LNCaP clone FGC (cell line): ENCODE data around the gene LRRC18.

Experiments
- DNase-seq: peaks from one replicate; pipeline ENCODE4 v3.0.0-alpha.2; 2011; ENCODE audit warnings: low read depth
- H3K4me3 ChIP-seq: 2 replicates; pipeline ENCODE4 v1.5.1; 2011; ENCODE audit warnings: mild to moderate bottlenecking, low read depth, low read length, control low read depth
- TF ChIP-seq, protein P1 (sequence below): IDR thresholded peaks from 2 replicates; pipeline ENCODE4 v1.5.1; 2012; ENCODE audit warnings: mild to moderate bottlenecking; ENCODE audit not compliant: control insufficient read depth, insufficient read depth; ENCODE audit errors: extremely low read depth

Gene LRRC18

DNA sequence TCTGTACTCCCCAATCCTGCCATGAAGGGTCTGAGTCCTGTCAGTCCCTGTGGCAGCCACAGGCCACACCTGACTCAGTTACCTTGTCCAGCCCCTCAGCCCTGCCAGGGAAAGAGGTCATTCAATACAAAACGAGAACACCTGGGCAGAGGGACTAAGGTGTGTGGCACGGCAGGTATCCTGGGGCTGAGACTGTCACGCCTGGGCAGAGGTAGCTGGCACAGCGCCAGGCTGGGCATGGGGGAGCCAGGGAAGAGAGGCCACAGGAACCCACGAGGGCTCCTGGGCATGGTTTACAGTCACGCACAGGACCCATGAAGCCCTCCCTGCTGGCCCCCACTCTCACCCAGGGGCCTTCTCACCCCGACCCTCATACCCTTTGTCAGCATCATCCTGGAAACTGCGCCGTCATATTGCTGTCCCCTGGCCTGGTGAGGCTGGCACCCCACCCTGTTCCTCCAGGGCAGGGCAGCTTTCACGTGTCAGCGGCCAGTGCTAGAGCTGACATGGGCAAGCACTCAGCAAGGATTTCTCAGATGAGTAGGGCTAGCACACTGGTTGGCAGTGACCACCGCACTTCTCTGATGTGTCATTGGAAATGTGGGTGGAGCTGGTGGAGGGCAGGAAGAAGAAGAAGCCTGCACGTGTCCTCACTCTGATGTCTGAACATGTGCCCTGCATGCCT is 42.7 kb downstream of the LRRC18 start:
- TF ChIP-seq, protein P1, sequence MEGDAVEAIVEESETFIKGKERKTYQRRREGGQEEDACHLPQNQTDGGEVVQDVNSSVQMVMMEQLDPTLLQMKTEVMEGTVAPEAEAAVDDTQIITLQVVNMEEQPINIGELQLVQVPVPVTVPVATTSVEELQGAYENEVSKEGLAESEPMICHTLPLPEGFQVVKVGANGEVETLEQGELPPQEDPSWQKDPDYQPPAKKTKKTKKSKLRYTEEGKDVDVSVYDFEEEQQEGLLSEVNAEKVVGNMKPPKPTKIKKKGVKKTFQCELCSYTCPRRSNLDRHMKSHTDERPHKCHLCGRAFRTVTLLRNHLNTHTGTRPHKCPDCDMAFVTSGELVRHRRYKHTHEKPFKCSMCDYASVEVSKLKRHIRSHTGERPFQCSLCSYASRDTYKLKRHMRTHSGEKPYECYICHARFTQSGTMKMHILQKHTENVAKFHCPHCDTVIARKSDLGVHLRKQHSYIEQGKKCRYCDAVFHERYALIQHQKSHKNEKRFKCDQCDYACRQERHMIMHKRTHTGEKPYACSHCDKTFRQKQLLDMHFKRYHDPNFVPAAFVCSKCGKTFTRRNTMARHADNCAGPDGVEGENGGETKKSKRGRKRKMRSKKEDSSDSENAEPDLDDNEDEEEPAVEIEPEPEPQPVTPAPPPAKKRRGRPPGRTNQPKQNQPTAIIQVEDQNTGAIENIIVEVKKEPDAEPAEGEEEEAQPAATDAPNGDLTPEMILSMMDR = no peak
- H3K4me3 ChIP-seq = no peak overlapping the region

DNA sequence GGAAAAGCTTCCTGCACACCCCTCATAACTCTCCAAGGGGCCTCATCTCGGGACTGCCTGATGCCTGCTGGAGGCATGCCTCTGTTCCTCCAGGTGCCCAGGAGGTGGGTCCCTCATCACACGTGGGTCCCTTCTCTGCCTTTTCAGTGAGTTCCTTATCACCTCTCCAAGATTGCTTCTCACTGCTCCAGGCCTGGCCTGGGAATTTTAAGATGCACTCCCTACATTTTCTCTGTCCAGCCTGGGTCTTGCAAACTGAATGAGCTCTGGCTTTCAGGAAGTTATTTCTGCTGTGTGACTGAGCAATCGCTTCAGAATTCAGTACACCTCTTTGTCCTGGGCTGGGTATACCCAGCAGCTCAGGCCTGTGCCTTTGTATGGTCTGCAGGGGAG is 43.8 kb downstream of the LRRC18 start:
- H3K4me3 ChIP-seq = no peak overlapping the region
- TF ChIP-seq, protein P1 = no peak
- no peak for DNase-seq

More for the DNA sequence above, 42.7 kb downstream of the LRRC18 start:
- DNase-seq = no peak

DNA sequence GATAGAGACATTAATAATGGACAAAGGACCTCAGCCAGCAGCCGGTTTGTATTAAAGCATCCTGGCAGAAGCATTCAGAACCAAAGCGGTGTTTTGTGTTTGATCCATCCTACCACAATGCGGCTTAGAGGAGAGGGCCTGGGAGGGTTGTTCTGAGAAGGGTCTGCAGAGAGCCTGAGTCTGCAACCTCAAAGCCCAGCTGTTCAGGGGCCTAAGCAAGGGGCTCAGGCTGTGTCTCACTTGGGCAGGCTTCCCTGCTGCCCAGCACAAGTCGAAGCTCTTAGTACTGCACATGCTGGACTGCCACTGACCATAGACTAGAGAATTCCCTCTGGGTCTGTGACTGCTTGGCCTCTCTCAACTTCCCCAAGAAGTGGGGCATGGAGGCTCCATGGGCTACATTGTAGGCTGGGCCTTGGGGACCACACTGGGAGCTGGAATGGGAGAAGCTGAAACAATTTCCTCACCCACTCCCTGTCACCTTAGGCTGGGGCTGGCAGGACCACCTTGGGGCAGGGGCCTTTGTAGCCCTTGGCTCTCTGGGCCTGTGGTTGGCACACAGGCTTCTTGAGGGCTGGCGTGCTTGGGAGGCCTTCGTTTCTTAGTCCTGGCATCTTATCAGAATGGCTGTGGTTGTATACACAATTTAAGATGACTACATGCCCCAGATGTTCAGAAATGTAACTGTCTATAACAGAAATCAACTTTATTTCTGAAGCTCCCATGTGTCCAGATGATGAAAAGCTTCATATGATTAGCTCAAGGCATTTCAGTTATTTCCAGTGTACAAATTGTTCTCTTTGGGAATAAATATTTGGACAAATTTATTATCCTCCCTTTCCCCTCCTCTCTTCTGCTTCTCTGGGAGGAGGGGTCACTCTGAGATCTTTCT is 44.5 kb downstream of the LRRC18 start:
- TF ChIP-seq, protein P1 = no peak
- no peak for DNase-seq
- H3K4me3 ChIP-seq = no peak overlapping the region

DNA sequence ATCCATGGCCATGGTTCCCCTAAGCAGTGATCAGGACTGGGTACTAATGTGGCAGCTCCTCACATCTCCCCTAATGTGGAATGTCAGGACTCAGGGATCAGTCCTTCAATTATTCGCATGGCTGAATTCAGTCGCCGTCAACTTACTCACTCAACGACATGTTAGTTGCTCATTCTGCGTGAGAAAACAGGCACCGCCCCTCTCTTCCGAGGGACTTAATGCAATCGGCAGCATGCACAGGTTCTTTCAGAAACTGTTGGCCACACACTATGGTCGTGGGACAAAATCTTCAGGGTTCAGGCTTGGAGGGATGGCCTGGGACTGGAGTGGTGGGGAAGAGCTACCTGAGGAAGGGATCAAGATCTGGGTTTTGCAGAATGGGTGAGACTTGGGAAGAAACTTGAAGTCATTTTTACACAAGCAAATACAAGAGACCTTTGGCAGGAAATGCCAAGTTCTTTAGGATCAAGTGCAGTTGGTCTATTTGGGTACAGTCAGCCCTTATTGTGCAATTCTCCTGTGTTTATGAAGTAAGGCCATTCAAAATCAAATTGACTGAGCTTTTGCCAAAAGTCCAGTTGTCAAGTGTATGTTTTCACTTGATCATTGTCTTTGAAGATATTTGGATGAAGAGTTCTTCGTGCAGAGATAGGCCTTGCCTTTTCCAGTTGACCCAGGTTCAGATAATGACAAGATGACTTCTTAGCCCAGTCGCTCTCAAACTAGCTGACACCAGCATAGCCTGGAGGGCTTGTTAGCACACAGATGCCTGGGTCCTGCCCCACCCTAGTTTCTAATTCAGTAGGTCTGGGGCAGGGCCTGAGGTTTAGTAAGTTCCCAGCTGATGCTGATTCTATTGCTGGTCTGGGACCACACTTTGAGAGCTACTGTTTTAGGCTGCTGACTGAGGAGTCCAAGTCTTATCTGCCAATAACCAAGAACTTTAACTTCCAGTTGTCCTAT is 48.5 kb downstream of the LRRC18 start:
- TF ChIP-seq, protein P1 = no peak
- no peak overlapping the region for H3K4me3 ChIP-seq
- DNase-seq = no peak

DNA sequence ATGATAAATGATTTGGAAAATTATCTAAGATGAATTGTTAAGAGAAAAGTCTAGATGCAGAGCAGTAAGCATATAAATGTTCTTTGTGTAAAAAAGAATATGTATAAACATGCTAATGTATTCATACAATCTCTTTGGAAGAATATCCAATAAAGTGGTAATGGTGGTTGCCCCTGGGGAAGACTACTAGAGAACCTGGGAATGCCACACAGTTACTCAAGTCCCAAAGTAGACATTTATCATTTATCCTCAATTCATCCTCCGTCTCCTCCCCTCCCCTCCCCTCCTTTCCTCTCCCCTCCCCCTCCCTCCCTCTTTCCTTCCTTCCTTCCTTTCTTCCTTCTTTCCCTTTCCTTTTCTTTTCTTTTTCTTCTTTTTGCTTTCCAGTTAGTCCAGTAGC is 51.7 kb downstream of the LRRC18 start:
- DNase-seq = no peak
- TF ChIP-seq, protein P1 = no peak
- no peak overlapping the region for H3K4me3 ChIP-seq

DNA sequence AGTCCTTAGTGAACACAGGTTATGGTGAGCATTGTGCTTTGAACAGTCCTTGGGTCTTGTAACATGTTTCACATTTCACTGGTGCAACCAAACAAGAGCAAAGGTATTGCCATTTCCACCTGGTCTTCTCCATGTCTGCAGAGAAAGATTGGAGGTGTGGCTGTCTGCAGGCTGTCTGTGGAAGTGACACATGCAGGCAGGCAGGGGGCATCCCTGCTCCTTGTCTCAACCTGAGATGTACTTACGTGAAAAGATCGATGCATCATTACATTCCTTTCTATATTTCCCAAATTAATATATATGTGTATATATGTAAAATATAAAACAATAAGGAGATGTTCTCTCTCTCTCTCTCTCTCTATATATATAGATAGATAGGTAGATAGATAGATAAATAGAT is 54.3 kb downstream of the LRRC18 start:
- DNase-seq = no peak
- TF ChIP-seq, protein P1 = peak; percentile 94

More for the DNA sequence above, 54.3 kb downstream of the LRRC18 start:
- H3K4me3 ChIP-seq = no peak overlapping the region
